A549 (cell line): ENCODE measurements around the gene YKT6. TPM values are rescaled to one million over a fixed set of nuclear protein-coding genes. Genes with fewer than 3 reads are reported as not detected.

Source experiments
- ATAC-seq, 2 experiments: fragments of 200-7000 bp in 1 of 2; fragments of >200 bp in 1 of 2; cut with Nextera tagmentation in 1 of 2; cut with Tn5 transposase in 1 of 2; 3 replicates each; pipeline versions ENCODE4 v1.8.0 to v1.9.1; 2018 to 2020; ENCODE audit warnings: mild to moderate bottlenecking in 1 of 2, moderate library complexity in 1 of 2
- CTCF ChIA-PET: fragments of 300-600 bp; sonication (Branson Sonifier 250); formaldehyde crosslinking; extraction: SDS; loops from one replicate; lab custom pipeline; 2021; ENCODE audit warnings: antibody characterized with exemption, inconsistent platforms; lab: Yijun Ruan, JAX
- POLR2A ChIA-PET: fragments of 350-600 bp; formaldehyde crosslinking; extraction: SDS; loops from one replicate; lab custom pipeline; 2021; ENCODE audit warnings: antibody characterized with exemption, inconsistent platforms; lab: Yijun Ruan, JAX
- DNase-seq, 2 experiments: peaks; one replicate each; pipeline versions ENCODE4 v3.0.0 to v3.0.0-alpha.2; 2011 to 2016; ENCODE audit warnings: low read depth in 1 of 2, low spot score in 1 of 2
- FAIRE-seq: peaks from 2 replicates; lab custom pipeline; 2011; peaks lifted over from hg19 to GRCh38; lab: Jason Lieb, UNC
- H3K27ac ChIP-seq, 2 experiments: fragments of >200 bp; sonication (Bioruptor Twin); formaldehyde crosslinking; 3 replicates each; pipeline ENCODE4 v1.5.1; 2016 to 2017
- H3K4me1 ChIP-seq: fragments of >200 bp; sonication (Bioruptor Twin); formaldehyde crosslinking; 3 replicates; pipeline ENCODE4 v1.6.1; 2016
- H3K4me2 ChIP-seq: fragments of >200 bp; sonication (Bioruptor Twin); formaldehyde crosslinking; 3 replicates; pipeline ENCODE4 v1.6.1; 2016
- H3K4me3 ChIP-seq: fragments of >200 bp; sonication (Bioruptor Twin); formaldehyde crosslinking; 3 replicates; pipeline ENCODE4 v1.5.1; 2016
- H3K9me3 ChIP-seq: fragments of >200 bp; sonication (Bioruptor Twin); formaldehyde crosslinking; 3 replicates; pipeline ENCODE4 v1.6.1; 2016
- CBX2 ChIP-seq: fragments of 200-600 bp; sonication (generic); IDR thresholded peaks from 2 replicates; pipeline ENCODE4 v1.6.1; 2016; ENCODE audit warnings: low read depth, mild to moderate bottlenecking, borderline replicate concordance
- CHD4 ChIP-seq: fragments of 200-600 bp; sonication (generic); IDR thresholded peaks from 2 replicates; pipeline ENCODE4 v1.6.1; 2016; ENCODE audit warnings: antibody characterized with exemption, mild to moderate bottlenecking, borderline replicate concordance
- EP300 ChIP-seq, 2 experiments: fragments of >200 bp; sonication (Bioruptor Twin); formaldehyde crosslinking; IDR thresholded peaks; 2 replicates in 1 of 2; 3 replicates in 1 of 2; pipeline ENCODE4 v1.6.1; 2016 to 2017
- FOSB ChIP-seq: fragments of 250-450 bp; sonication (Bioruptor Pico); IDR thresholded peaks from 2 replicates; pipeline ENCODE4 v1.5.0; 2020; ENCODE audit warnings: mild to moderate bottlenecking, moderate library complexity
- FOSL2 ChIP-seq, 2 experiments: fragments of 450-650 bp in 1 of 2; fragments of >200 bp in 1 of 2; sonication (Bioruptor Twin) in 1 of 2; formaldehyde crosslinking; IDR thresholded peaks; 2 replicates each; pipeline versions ENCODE4 v1.5.0 to v1.6.1; 2016 to 2020; ENCODE audit warnings: mild to moderate bottlenecking in 1 of 2, moderate library complexity in 1 of 2
- HDAC2 ChIP-seq: fragments of 200-600 bp; sonication (generic); IDR thresholded peaks from 2 replicates; pipeline ENCODE4 v1.6.1; 2016
- JUNB ChIP-seq: fragments of >200 bp; sonication (Bioruptor Twin); formaldehyde crosslinking; IDR thresholded peaks from 2 replicates; pipeline ENCODE4 v1.6.1; 2016
- KDM1A ChIP-seq: fragments of 200-600 bp; sonication (generic); IDR thresholded peaks from 2 replicates; pipeline ENCODE4 v1.6.1; 2016; ENCODE audit warnings: low read depth, mild to moderate bottlenecking
- NFE2L2 ChIP-seq: fragments of 150-350 bp; conservative IDR thresholded peaks from 2 replicates; pipeline ENCODE4 v1.6.1; 2014; ENCODE audit warnings: low read length
- NR3C1 ChIP-seq: fragments of >200 bp; sonication (Bioruptor Twin); formaldehyde crosslinking; IDR thresholded peaks from 3 replicates; pipeline ENCODE4 v1.6.1; 2017
- PHF8 ChIP-seq: fragments of 200-600 bp; sonication (generic); IDR thresholded peaks from 2 replicates; pipeline ENCODE4 v1.6.1; 2016; ENCODE audit warnings: low read depth, mild to moderate bottlenecking, antibody characterized with exemption, moderate library complexity, borderline replicate concordance
- RAD21 ChIP-seq, 2 experiments: fragments of >200 bp in 1 of 2; sonication (Bioruptor Twin) in 1 of 2; formaldehyde crosslinking in 1 of 2; IDR thresholded peaks in 1 of 2; conservative IDR thresholded peaks in 1 of 2; 2 replicates in 1 of 2; 3 replicates in 1 of 2; pipeline ENCODE4 v1.6.1; 2012 to 2018; ENCODE audit warnings: inconsistent platforms in 1 of 2
- RARB ChIP-seq: fragments of 250-450 bp; sonication (Bioruptor Pico); IDR thresholded peaks from 2 replicates; pipeline ENCODE4 v1.8.0; 2021; ENCODE audit warnings: mild to moderate bottlenecking, moderate library complexity
- TFCP2L1 ChIP-seq: fragments of 250-450 bp; sonication (Bioruptor Pico); IDR thresholded peaks from 2 replicates; pipeline ENCODE4 v1.5.0; 2021; ENCODE audit warnings: mild to moderate bottlenecking
- ZC3H11A ChIP-seq: fragments of 450-650 bp; IDR thresholded peaks from 2 replicates; pipeline ENCODE4 v1.6.1; 2014; ENCODE audit warnings: antibody characterized with exemption, mild to moderate bottlenecking
- ZSCAN20 ChIP-seq: fragments of 250-450 bp; sonication (Bioruptor Pico); IDR thresholded peaks from 2 replicates; pipeline ENCODE4 v1.8.0; 2022; ENCODE audit warnings: mild to moderate bottlenecking, moderate library complexity
- WGBS: methylation state at CpG from one replicate; pipeline ENCODE4 v1.1.6; 2017; ENCODE audit errors: missing lambda C conversion rate; 5-methylcytosine and 5-hydroxymethylcytosine counted together
- polyA plus RNA-seq, 4 experiments: library from polyadenylated mRNA; depleted of rRNA in 3 of 4; stranded (reverse); fragments of >200 nt; fragmentation: RNase III in 1 of 4; extraction: RNeasy Plus Mini Kit Qiagen cat#74134 plus additional on column Dnase treatment in 1 of 4; gene quantifications; 2 replicates in 3 of 4; 3 replicates in 1 of 4; pipeline ENCODE4 v1.2.3, GENCODE V29; 2011 to 2017
- TF ChIP-seq, protein P1 (sequence below): IDR thresholded peaks from 2 replicates; pipeline ENCODE4 v1.6.1; 2012; ENCODE audit warnings: low read depth, borderline replicate concordance
- TF ChIP-seq, protein P2 (sequence below): fragments of >200 bp; sonication (Bioruptor Twin); formaldehyde crosslinking; IDR thresholded peaks from 2 replicates; pipeline ENCODE4 v1.6.1; 2016
- TF ChIP-seq, protein P3 (sequence below): IDR thresholded peaks from 2 replicates; pipeline ENCODE4 v1.6.1; 2012
- TF ChIP-seq, protein P4 (sequence below): fragments of 250-450 bp; sonication (Bioruptor Pico); IDR thresholded peaks from 2 replicates; pipeline ENCODE4 v1.5.0; 2020; ENCODE audit warnings: low read depth, mild to moderate bottlenecking, moderate library complexity
- TF ChIP-seq, protein P5 (sequence below): IDR thresholded peaks from 2 replicates; pipeline ENCODE4 v1.6.1; 2012
- TF ChIP-seq, protein P6 (sequence below): fragments of 450-650 bp; IDR thresholded peaks from 2 replicates; pipeline ENCODE4 v1.6.1; 2014; ENCODE audit warnings: antibody characterized with exemption

Gene YKT6
- polyA plus RNA-seq, 2 of the 4 experiments (the other 2 are of a cell fraction): 113 to 130 TPM

DNA sequence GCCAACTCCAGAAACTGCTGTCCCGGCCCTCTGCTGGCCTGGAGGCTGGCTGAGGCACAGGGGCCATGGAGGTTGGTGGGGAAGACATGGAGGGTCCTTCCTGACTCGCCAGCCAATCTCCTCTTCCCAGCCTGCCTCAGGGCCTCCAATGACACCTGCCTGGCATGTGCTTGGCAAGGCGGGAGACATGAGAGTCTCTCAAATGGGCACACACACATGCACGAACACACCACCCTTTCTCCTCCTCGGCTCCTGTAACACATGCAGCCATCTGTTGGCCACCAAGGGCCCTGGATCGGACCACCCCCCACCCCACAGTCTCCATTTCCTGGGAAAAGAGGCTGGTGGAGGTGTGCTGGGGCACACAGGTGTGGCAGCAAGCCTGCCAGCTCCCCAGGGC, 56.4 kb downstream of the YKT6 start:
- H3K9me3 ChIP-seq: no peaks in the 10 kb centered on the region
- no peak overlapping the region for H3K4me3 ChIP-seq
- no peaks in the 10 kb centered on the region for H3K4me1 ChIP-seq
- no peak overlapping the region for H3K4me2 ChIP-seq
- TF ChIP-seq KDM1A (no peak), PHF8 (no peak), HDAC2 (no peak), JUNB (no peak)
- TF ChIP-seq, protein P1, sequence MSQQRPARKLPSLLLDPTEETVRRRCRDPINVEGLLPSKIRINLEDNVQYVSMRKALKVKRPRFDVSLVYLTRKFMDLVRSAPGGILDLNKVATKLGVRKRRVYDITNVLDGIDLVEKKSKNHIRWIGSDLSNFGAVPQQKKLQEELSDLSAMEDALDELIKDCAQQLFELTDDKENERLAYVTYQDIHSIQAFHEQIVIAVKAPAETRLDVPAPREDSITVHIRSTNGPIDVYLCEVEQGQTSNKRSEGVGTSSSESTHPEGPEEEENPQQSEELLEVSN: no peak
- TF ChIP-seq, protein P2, sequence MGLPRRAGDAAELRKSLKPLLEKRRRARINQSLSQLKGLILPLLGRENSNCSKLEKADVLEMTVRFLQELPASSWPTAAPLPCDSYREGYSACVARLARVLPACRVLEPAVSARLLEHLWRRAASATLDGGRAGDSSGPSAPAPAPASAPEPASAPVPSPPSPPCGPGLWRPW: no peak
- H3K27ac ChIP-seq: no peak overlapping the region
- FAIRE-seq (no peak), DNase-seq (no peak), ATAC-seq (no peak)
- 83% methylated on average over 5 of the region's 6 CpGs for WGBS
- ChIA-PET CTCF (interaction anchor here (0.8 to 1.6 kb wide), 2 partner anchors 17 to 308 kb away, joined by 3 read pairs; no protein-coding TSS in a partner anchor), POLR2A (no interaction called here)

DNA sequence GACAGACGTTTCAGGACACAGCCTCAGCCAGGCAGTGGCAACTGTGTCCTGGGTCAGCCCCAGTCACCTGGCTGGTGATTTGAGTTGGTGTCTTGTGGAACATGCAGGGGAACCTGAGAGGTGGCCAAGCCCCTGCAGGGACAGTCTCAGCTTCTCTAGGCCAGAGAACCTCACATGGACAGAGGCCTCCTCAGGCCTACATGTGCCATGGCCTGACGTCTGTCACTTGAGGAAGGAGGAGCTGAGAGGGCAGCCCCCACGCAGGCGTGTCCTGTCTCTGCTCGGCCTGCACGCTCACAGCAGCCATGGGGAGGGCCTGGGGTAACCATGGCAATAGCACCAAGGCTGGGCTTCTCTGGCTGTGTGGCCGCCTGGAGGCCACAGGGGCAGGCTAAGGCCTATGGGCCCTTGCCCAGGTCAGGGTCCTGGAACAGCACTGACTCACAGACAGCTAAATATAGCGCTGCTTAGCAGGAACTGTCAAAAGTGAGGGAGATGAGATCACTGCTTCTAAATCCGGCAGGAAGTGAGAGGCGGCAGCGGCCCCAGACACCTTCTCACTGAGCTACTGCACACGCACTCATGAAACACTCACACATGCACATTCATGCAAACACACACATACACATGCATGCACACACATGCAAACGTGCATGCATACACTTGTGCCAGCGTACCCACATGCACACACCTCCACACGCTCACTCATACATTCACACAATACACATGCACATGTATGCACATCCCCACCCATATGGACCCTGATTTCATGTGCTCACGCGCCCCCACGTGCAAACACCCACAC, 57.0 kb downstream of the YKT6 start:
- H3K4me1 ChIP-seq: no peaks in the 10 kb centered on the region
- TF ChIP-seq, protein P3, sequence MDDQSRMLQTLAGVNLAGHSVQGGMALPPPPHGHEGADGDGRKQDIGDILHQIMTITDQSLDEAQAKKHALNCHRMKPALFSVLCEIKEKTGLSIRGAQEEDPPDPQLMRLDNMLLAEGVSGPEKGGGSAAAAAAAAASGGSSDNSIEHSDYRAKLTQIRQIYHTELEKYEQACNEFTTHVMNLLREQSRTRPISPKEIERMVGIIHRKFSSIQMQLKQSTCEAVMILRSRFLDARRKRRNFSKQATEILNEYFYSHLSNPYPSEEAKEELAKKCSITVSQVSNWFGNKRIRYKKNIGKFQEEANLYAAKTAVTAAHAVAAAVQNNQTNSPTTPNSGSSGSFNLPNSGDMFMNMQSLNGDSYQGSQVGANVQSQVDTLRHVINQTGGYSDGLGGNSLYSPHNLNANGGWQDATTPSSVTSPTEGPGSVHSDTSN: no peak
- TF ChIP-seq FOSB (no peak), TFCP2L1 (no peak), NFE2L2 (no peak), ZC3H11A (no peak), CBX2 (no peak), RAD21 (conservative IDR thresholded peaks at IDR 0.05 in 1 of 2, IDR thresholded peaks at IDR 0.05 in 1 of 2) (no peak), NR3C1 (no peak), EP300 (IDR thresholded peaks at IDR 0.05) (no peak), FOSL2 (IDR thresholded peaks at IDR 0.05) (no peak), FOSL2 (CRISPR knock-in tag; IDR thresholded peaks at IDR 0.05) (no peak), CHD4 (no peak), RARB (no peak), ZSCAN20 (CRISPR knock-in tag) (no peak), KDM1A (no peak)
- TF ChIP-seq, protein P4, sequence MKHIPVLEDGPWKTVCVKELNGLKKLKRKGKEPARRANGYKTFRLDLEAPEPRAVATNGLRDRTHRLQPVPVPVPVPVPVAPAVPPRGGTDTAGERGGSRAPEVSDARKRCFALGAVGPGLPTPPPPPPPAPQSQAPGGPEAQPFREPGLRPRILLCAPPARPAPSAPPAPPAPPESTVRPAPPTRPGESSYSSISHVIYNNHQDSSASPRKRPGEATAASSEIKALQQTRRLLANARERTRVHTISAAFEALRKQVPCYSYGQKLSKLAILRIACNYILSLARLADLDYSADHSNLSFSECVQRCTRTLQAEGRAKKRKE (CRISPR knock-in tag): no peak
- TF ChIP-seq, protein P5, sequence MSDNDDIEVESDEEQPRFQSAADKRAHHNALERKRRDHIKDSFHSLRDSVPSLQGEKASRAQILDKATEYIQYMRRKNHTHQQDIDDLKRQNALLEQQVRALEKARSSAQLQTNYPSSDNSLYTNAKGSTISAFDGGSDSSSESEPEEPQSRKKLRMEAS: no peak
- TF ChIP-seq, protein P6, sequence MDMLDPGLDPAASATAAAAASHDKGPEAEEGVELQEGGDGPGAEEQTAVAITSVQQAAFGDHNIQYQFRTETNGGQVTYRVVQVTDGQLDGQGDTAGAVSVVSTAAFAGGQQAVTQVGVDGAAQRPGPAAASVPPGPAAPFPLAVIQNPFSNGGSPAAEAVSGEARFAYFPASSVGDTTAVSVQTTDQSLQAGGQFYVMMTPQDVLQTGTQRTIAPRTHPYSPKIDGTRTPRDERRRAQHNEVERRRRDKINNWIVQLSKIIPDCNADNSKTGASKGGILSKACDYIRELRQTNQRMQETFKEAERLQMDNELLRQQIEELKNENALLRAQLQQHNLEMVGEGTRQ: no peak
- ChIA-PET CTCF (interaction anchor here (0.6 to 1.6 kb wide), 4 partner anchors 13 to 308 kb away, joined by 3 to 4 read pairs (median 3); no protein-coding TSS in a partner anchor), POLR2A (no interaction called here)
- FAIRE-seq (no peak), ATAC-seq (peak; percentile 16 to 70; a peak in 3 of 6 replicates), DNase-seq (peak in 1 of 2 experiments; percentile 21)
- no peaks in the 10 kb centered on the region for H3K9me3 ChIP-seq
- no peak overlapping the region for H3K27ac ChIP-seq
- H3K4me2 ChIP-seq: no peak overlapping the region
- H3K4me3 ChIP-seq: no peak overlapping the region
- 63% methylated on average over 18 of the region's 18 CpGs for WGBS
